GM19372 (cell line): ENCODE measurements around the gene RABL6.
"Not testable (repeated sequence)": the region's sequence is repeated elsewhere in the genome, so short reads cannot be mapped to it uniquely, and the experiment has no call there.

Experiments used
- ATAC-seq: cut with Tn5 transposase; IDR thresholded peaks from one replicate; pipeline ENCODE4 v1.9.1; 2021; ENCODE audit warnings: mild to moderate bottlenecking, low read depth, moderate library complexity; ENCODE audit not compliant: unreplicated experiment

The RABL6 gene

GRCh38 chr9:136866898-136867421 is 59.2 kb downstream of the RABL6 start:
- ATAC-seq: not testable (repeated sequence)

GRCh38 chr9:136867480-136867879 is 59.7 kb downstream of the RABL6 start:
- no peak for ATAC-seq

GRCh38 chr9:136867917-136868316 is 60.2 kb downstream of the RABL6 start:
- ATAC-seq: no peak

GRCh38 chr9:136868644-136869043 is 60.9 kb downstream of the RABL6 start:
- no peak for ATAC-seq

GRCh38 chr9:136869611-136870010 is 61.9 kb downstream of the RABL6 start:
- not testable (repeated sequence) for ATAC-seq

GRCh38 chr9:136875155-136875554 is 67.4 kb downstream of the RABL6 start:
- ATAC-seq: no peak

- ATAC-seq: no peak
Observed at GRCh38 chr9:136876476-136876875, 68.7 kb downstream of the RABL6 start.

- no peak for ATAC-seq
Observed at GRCh38 chr9:136880651-136881050, 72.9 kb downstream of the RABL6 start.

GRCh38 chr9:136881691-136882108 is 74.0 kb downstream of the RABL6 start:
- no peak for ATAC-seq

- no peak for ATAC-seq
Observed at GRCh38 chr9:136882109-136882946, 74.6 kb downstream of the RABL6 start.

- ATAC-seq: not testable (repeated sequence)
Observed at GRCh38 chr9:136882947-136883283, 75.2 kb downstream of the RABL6 start.

- not testable (repeated sequence) for ATAC-seq
Observed at GRCh38 chr9:136883670-136884069, 75.9 kb downstream of the RABL6 start.

GRCh38 chr9:136885950-136886578 is 78.3 kb downstream of the RABL6 start, which contains the start of gene TRAF2:
TRAF2 (plus strand) TSS chr9:136886516; CDS start chr9:136898741, 12,225 bp downstream.
- ATAC-seq: peak; percentile 93

GRCh38 chr9:136886610-136887597 is 79.2 kb downstream of the RABL6 start:
- ATAC-seq: peak; percentile 25

- no peak for ATAC-seq
Observed at GRCh38 chr9:136888454-136888853, 80.7 kb downstream of the RABL6 start.

- no peak for ATAC-seq
Observed at GRCh38 chr9:136889858-136890257, 82.1 kb downstream of the RABL6 start.

GRCh38 chr9:136890661-136891060 is 82.9 kb downstream of the RABL6 start:
- no peak for ATAC-seq
